ENCODE results near the gene NAALADL2. TPM values are rescaled to one million over a fixed set of nuclear protein-coding genes. Genes with fewer than 3 reads are reported as not detected.

The NAALADL2 gene
- total and polyA plus RNA-seq, 4 donors, result 0.28 to 4.6 (median 3.1) TPM

DNA sequence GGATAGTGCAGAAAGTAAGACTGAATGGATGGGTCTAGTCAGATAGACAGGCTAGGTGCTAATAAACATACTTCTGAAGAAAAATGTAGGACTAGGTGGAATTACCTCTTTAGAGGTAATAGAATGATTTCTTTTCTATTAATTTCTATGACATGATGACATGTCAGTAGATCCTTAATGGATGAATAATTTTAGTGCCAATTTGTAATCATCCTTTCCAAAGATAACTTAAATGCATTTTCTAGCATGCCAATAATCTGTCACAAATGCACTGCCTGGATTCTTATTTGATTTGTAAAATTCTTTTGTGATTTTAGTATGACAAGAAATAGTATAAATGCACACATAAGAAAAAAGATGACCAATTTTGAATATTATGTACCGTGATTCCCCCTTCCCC lies 356.7 kb downstream of the NAALADL2 start:
- Histone ChIP-seq H3K27me3 (ENCODE audit: control insufficient read depth in 4 of 4, insufficient read depth in 4 of 4, low read length in 3 of 4) (no peaks in the 10 kb centered on the region), H3K4me1 (ENCODE audit: control insufficient read depth in 4 of 4, insufficient read depth in 4 of 4, low read length in 3 of 4) (no peaks in the 10 kb centered on the region), H3K4me3 (ENCODE audit: low read depth in 1 of 3, low read length in 3 of 3) (no peak overlapping the region), H3K36me3 (ENCODE audit: control insufficient read depth in 4 of 4, insufficient read depth in 3 of 4, low read depth in 1 of 4, low read length in 3 of 4) (no peaks in the 10 kb centered on the region), H3K9me3 (ENCODE audit: control insufficient read depth in 4 of 4, low read length in 3 of 4) (no peaks in the 10 kb centered on the region), H3K9ac (ENCODE audit: low read depth in 1 of 2, low read length in 2 of 2) (no peak overlapping the region), H3K27ac (ENCODE audit: low read depth in 1 of 2, low read length in 2 of 2) (no peak overlapping the region)
- 99% methylated on average over 1 of the region's 1 CpG for WGBS
- TF ChIP-seq NR2F2 (IDR thresholded peaks at IDR 0.05) (no peak), HNF4A (conservative IDR thresholded peaks at IDR 0.05) (no peak), RAD21 (IDR thresholded peaks at IDR 0.05) (no peak), EGR1 (IDR thresholded peaks at IDR 0.05; ENCODE audit: low read depth in 2 of 2) (no peak), GABPA (IDR thresholded peaks at IDR 0.05 in 1 of 2, conservative IDR thresholded peaks at IDR 0.05 in 1 of 2) (no peak), HNF4G (IDR thresholded peaks at IDR 0.05) (no peak), FOXA2 (IDR thresholded peaks at IDR 0.05) (no peak), FOXA1 (IDR thresholded peaks at IDR 0.05) (no peak), RXRA (IDR thresholded peaks at IDR 0.05) (no peak), JUND (IDR thresholded peaks at IDR 0.05) (no peak), SP1 (IDR thresholded peaks at IDR 0.05) (no peak)
- TF ChIP-seq, protein P1, sequence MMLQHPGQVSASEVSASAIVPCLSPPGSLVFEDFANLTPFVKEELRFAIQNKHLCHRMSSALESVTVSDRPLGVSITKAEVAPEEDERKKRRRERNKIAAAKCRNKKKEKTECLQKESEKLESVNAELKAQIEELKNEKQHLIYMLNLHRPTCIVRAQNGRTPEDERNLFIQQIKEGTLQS (IDR thresholded peaks at IDR 0.05), result no peak
- TF ChIP-seq, protein P2, sequence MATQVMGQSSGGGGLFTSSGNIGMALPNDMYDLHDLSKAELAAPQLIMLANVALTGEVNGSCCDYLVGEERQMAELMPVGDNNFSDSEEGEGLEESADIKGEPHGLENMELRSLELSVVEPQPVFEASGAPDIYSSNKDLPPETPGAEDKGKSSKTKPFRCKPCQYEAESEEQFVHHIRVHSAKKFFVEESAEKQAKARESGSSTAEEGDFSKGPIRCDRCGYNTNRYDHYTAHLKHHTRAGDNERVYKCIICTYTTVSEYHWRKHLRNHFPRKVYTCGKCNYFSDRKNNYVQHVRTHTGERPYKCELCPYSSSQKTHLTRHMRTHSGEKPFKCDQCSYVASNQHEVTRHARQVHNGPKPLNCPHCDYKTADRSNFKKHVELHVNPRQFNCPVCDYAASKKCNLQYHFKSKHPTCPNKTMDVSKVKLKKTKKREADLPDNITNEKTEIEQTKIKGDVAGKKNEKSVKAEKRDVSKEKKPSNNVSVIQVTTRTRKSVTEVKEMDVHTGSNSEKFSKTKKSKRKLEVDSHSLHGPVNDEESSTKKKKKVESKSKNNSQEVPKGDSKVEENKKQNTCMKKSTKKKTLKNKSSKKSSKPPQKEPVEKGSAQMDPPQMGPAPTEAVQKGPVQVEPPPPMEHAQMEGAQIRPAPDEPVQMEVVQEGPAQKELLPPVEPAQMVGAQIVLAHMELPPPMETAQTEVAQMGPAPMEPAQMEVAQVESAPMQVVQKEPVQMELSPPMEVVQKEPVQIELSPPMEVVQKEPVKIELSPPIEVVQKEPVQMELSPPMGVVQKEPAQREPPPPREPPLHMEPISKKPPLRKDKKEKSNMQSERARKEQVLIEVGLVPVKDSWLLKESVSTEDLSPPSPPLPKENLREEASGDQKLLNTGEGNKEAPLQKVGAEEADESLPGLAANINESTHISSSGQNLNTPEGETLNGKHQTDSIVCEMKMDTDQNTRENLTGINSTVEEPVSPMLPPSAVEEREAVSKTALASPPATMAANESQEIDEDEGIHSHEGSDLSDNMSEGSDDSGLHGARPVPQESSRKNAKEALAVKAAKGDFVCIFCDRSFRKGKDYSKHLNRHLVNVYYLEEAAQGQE (IDR thresholded peaks at IDR 0.05), result no peak
- TF ChIP-seq, protein P3, sequence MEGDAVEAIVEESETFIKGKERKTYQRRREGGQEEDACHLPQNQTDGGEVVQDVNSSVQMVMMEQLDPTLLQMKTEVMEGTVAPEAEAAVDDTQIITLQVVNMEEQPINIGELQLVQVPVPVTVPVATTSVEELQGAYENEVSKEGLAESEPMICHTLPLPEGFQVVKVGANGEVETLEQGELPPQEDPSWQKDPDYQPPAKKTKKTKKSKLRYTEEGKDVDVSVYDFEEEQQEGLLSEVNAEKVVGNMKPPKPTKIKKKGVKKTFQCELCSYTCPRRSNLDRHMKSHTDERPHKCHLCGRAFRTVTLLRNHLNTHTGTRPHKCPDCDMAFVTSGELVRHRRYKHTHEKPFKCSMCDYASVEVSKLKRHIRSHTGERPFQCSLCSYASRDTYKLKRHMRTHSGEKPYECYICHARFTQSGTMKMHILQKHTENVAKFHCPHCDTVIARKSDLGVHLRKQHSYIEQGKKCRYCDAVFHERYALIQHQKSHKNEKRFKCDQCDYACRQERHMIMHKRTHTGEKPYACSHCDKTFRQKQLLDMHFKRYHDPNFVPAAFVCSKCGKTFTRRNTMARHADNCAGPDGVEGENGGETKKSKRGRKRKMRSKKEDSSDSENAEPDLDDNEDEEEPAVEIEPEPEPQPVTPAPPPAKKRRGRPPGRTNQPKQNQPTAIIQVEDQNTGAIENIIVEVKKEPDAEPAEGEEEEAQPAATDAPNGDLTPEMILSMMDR (IDR thresholded peaks at IDR 0.05; ENCODE audit: low read depth, low read length, missing input control), result no peak
- TF ChIP-seq, protein P4, sequence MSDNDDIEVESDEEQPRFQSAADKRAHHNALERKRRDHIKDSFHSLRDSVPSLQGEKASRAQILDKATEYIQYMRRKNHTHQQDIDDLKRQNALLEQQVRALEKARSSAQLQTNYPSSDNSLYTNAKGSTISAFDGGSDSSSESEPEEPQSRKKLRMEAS (IDR thresholded peaks at IDR 0.05), result no peak
- DNase-seq (ENCODE audit: low spot score), result no peak

DNA sequence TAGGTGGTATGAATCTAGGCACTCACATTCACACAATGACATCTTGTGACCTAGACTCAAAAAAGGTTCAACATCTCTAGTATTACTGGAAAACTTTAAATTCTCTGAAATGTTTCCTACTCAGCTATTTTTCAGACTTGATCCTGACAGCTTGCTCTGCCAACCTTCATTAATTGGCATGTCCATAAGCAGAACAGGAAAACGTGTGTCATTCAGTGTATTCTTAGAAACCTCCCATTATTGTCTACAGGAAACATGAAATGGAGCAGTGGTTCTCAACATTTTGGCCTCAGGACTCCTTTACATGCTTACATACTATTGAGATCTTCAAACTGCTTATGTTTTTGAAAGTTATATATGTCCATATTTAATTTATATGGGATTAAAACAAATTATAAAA lies 363.2 kb downstream of the NAALADL2 start:
- H3K27me3 ChIP-seq (ENCODE audit: control insufficient read depth in 4 of 4, insufficient read depth in 4 of 4, low read length in 3 of 4), result no peaks in the 10 kb centered on the region
- no peaks in the 10 kb centered on the region for H3K9me3 ChIP-seq (ENCODE audit: control insufficient read depth in 4 of 4, low read length in 3 of 4)
- TF ChIP-seq YY1 (IDR thresholded peaks at IDR 0.05) (no peak), GABPA (IDR thresholded peaks at IDR 0.05 in 1 of 2, conservative IDR thresholded peaks at IDR 0.05 in 1 of 2) (no peak), HNF4A (conservative IDR thresholded peaks at IDR 0.05) (no peak), FOXA2 (IDR thresholded peaks at IDR 0.05) (no peak), RAD21 (IDR thresholded peaks at IDR 0.05) (no peak), TAF1 (conservative IDR thresholded peaks at IDR 0.05) (no peak), SP1 (IDR thresholded peaks at IDR 0.05) (no peak), HNF4G (IDR thresholded peaks at IDR 0.05) (no peak), RXRA (IDR thresholded peaks at IDR 0.05) (no peak)
- TF ChIP-seq, protein P1 (IDR thresholded peaks at IDR 0.05), result no peak
- TF ChIP-seq, protein P5, sequence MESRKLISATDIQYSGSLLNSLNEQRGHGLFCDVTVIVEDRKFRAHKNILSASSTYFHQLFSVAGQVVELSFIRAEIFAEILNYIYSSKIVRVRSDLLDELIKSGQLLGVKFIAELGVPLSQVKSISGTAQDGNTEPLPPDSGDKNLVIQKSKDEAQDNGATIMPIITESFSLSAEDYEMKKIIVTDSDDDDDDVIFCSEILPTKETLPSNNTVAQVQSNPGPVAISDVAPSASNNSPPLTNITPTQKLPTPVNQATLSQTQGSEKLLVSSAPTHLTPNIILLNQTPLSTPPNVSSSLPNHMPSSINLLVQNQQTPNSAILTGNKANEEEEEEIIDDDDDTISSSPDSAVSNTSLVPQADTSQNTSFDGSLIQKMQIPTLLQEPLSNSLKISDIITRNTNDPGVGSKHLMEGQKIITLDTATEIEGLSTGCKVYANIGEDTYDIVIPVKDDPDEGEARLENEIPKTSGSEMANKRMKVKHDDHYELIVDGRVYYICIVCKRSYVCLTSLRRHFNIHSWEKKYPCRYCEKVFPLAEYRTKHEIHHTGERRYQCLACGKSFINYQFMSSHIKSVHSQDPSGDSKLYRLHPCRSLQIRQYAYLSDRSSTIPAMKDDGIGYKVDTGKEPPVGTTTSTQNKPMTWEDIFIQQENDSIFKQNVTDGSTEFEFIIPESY (IDR thresholded peaks at IDR 0.05), result no peak
- TF ChIP-seq, protein P2 (IDR thresholded peaks at IDR 0.05), result no peak
- TF ChIP-seq, protein P4 (IDR thresholded peaks at IDR 0.05), result no peak
- no peak for DNase-seq (ENCODE audit: low spot score)
- no peak overlapping the region for H3K9ac ChIP-seq (ENCODE audit: low read depth in 1 of 2, low read length in 2 of 2)
- 23% methylated on average over 1 of the region's 1 CpG for WGBS
- no peak overlapping the region for H3K4me3 ChIP-seq (ENCODE audit: low read depth in 1 of 3, low read length in 3 of 3)
- H3K36me3 ChIP-seq (ENCODE audit: control insufficient read depth in 4 of 4, insufficient read depth in 3 of 4, low read depth in 1 of 4, low read length in 3 of 4), result no peaks in the 10 kb centered on the region
- peaks cover 0 to 7% (median 0%) of the 10 kb centered on the region in 4 donors for H3K4me1 ChIP-seq (ENCODE audit: control insufficient read depth in 4 of 4, insufficient read depth in 4 of 4, low read length in 3 of 4)
- no peak overlapping the region for H3K27ac ChIP-seq (ENCODE audit: low read depth in 1 of 2, low read length in 2 of 2)

Measured in liver (tissue), 9 donors.